MG63 (cell line): ENCODE measurements around the gene ANKRD36B. TPM values are rescaled to one million over a fixed set of nuclear protein-coding genes. Genes with fewer than 3 reads are reported as not detected.
A peak's percentile ranks its signal among the peaks of the same experiment; 100 is the strongest.
"Not testable (repeated sequence)": the region's sequence is repeated elsewhere in the genome, so short reads cannot be mapped to it uniquely, and the experiment has no call there.

ENCODE experiments used
- DNase-seq: peaks from one replicate; pipeline ENCODE4 v3.0.0-alpha.2; 2020
- H3K27me3 ChIP-seq: fragments of 250-450 bp; sonication (Bioruptor Pico); 2 replicates; pipeline ENCODE4 v1.5.1; 2020; ENCODE audit warnings: mild to moderate bottlenecking, moderate library complexity
- H3K36me3 ChIP-seq: fragments of 250-450 bp; sonication (Bioruptor Pico); 2 replicates; pipeline ENCODE4 v1.5.1; 2020; ENCODE audit warnings: mild to moderate bottlenecking, moderate library complexity
- H3K4me3 ChIP-seq: fragments of 250-450 bp; sonication (Bioruptor Pico); 2 replicates; pipeline ENCODE4 v1.5.1; 2020; ENCODE audit warnings: mild to moderate bottlenecking, moderate library complexity
- H3K9me3 ChIP-seq: fragments of 250-450 bp; sonication (Bioruptor Pico); 2 replicates; pipeline ENCODE4 v1.5.1; 2020; ENCODE audit warnings: mild to moderate bottlenecking, moderate library complexity
- total RNA-seq: library from RNA; depleted of rRNA; stranded (reverse); fragments of >200 nt; shearing (Covaris generic); gene quantifications from 2 replicates; pipeline ENCODE4 v1.2.3, GENCODE V29; 2014; ENCODE audit warnings: low replicate concordance; rRNA removed

Gene ANKRD36B
- 2.9 and 14.1 TPM in 2 replicates for total RNA-seq

- peak; percentile 74 for DNase-seq
- not testable (repeated sequence) for H3K9me3 ChIP-seq, H3K36me3 ChIP-seq, H3K27me3 ChIP-seq
- peak within 1 kb of the TSS; percentile 55 for H3K4me3 ChIP-seq
Measured at GRCh38 chr2:97589598-97590510, at the start of gene ANKRD36B. ANKRD36B (minus strand) TSS chr2:97589877; CDS start chr2:97589685, 192 bp downstream.

GRCh38 chr2:97626049-97626430 is 36.4 kb upstream of the ANKRD36B start:
- H3K36me3 ChIP-seq, H3K9me3 ChIP-seq, DNase-seq, H3K4me3 ChIP-seq, H3K27me3 ChIP-seq: not testable (repeated sequence)

GRCh38 chr2:97625354-97626048 is 35.8 kb upstream of the ANKRD36B start:
- not testable (repeated sequence) for H3K9me3 ChIP-seq

GRCh38 chr2:97622976-97623375 is 33.3 kb upstream of the ANKRD36B start:
- not testable (repeated sequence) for H3K9me3 ChIP-seq, H3K27me3 ChIP-seq, DNase-seq, H3K36me3 ChIP-seq, H3K4me3 ChIP-seq

More at GRCh38 chr2:97625354-97626048, 35.8 kb upstream of the ANKRD36B start:
- not testable (repeated sequence) for H3K27me3 ChIP-seq, DNase-seq, H3K4me3 ChIP-seq, H3K36me3 ChIP-seq

GRCh38 chr2:97620492-97620891 is 30.8 kb upstream of the ANKRD36B start:
- DNase-seq, H3K4me3 ChIP-seq, H3K9me3 ChIP-seq, H3K27me3 ChIP-seq, H3K36me3 ChIP-seq: not testable (repeated sequence)

GRCh38 chr2:97618939-97619827 is 29.5 kb upstream of the ANKRD36B start:
- peak; percentile 9 for DNase-seq
- not testable (repeated sequence) for H3K27me3 ChIP-seq, H3K9me3 ChIP-seq, H3K4me3 ChIP-seq, H3K36me3 ChIP-seq

GRCh38 chr2:97617911-97618310 is 28.2 kb upstream of the ANKRD36B start:
- H3K9me3 ChIP-seq, result no peaks in the 10 kb centered on the region
- H3K36me3 ChIP-seq, result no peaks in the 10 kb centered on the region
- no peak overlapping the region for H3K4me3 ChIP-seq
- no peak for DNase-seq
- no peaks in the 10 kb centered on the region for H3K27me3 ChIP-seq

- H3K4me3 ChIP-seq, H3K27me3 ChIP-seq, H3K36me3 ChIP-seq, DNase-seq, H3K9me3 ChIP-seq: not testable (repeated sequence)
Measured at GRCh38 chr2:97615746-97616145, 26.1 kb upstream of the ANKRD36B start.

GRCh38 chr2:97611895-97612294 is 22.2 kb upstream of the ANKRD36B start:
- not testable (repeated sequence) for H3K27me3 ChIP-seq, H3K36me3 ChIP-seq, H3K4me3 ChIP-seq, DNase-seq, H3K9me3 ChIP-seq

- H3K4me3 ChIP-seq, DNase-seq, H3K9me3 ChIP-seq, H3K36me3 ChIP-seq, H3K27me3 ChIP-seq: not testable (repeated sequence)
Measured at GRCh38 chr2:97608745-97609144, 19.1 kb upstream of the ANKRD36B start.

- H3K36me3 ChIP-seq, DNase-seq, H3K9me3 ChIP-seq, H3K27me3 ChIP-seq, H3K4me3 ChIP-seq: not testable (repeated sequence)
Measured at GRCh38 chr2:97605524-97606339, 16.1 kb upstream of the ANKRD36B start.

GRCh38 chr2:97605109-97605508 is 15.4 kb upstream of the ANKRD36B start:
- DNase-seq, H3K9me3 ChIP-seq: not testable (repeated sequence)

GRCh38 chr2:97601537-97601936 is 11.9 kb upstream of the ANKRD36B start:
- H3K4me3 ChIP-seq, H3K27me3 ChIP-seq: not testable (repeated sequence)

More at GRCh38 chr2:97605109-97605508, 15.4 kb upstream of the ANKRD36B start:
- H3K4me3 ChIP-seq, H3K36me3 ChIP-seq, H3K27me3 ChIP-seq: not testable (repeated sequence)

GRCh38 chr2:97596180-97596579 is 6.5 kb upstream of the ANKRD36B start:
- H3K36me3 ChIP-seq, DNase-seq, H3K9me3 ChIP-seq, H3K4me3 ChIP-seq, H3K27me3 ChIP-seq: not testable (repeated sequence)

More at GRCh38 chr2:97601537-97601936, 11.9 kb upstream of the ANKRD36B start:
- not testable (repeated sequence) for H3K36me3 ChIP-seq, H3K9me3 ChIP-seq, DNase-seq

GRCh38 chr2:97593520-97593919 is 3.8 kb upstream of the ANKRD36B start:
- H3K36me3 ChIP-seq, result not testable (repeated sequence)

More at GRCh38 chr2:97593520-97593919, 3.8 kb upstream of the ANKRD36B start:
- not testable (repeated sequence) for DNase-seq, H3K4me3 ChIP-seq, H3K27me3 ChIP-seq, H3K9me3 ChIP-seq
